ENCODE results near the gene G6PC3.

The G6PC3 gene

DNA sequence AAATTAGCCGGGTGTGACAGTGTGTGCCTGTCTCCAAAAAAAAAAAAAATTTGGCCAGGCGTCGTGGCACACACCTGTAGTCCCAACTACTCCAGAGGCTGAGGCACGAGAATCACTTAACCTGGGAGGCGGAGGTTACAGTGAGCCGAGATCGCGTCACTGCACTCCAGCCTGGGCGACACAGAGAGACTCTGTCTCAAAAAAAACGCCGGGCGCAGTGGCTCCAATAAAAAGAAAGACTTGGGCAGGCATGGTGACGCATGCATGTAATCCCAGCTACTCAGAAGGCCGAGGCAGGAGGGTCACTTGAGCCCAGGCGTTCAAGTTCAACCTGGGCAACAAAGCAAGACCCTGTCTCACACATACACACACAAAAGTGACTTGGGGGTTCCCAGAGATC is 7.7 kb upstream of the G6PC3 start:
- DNase-seq = no peak

DNA sequence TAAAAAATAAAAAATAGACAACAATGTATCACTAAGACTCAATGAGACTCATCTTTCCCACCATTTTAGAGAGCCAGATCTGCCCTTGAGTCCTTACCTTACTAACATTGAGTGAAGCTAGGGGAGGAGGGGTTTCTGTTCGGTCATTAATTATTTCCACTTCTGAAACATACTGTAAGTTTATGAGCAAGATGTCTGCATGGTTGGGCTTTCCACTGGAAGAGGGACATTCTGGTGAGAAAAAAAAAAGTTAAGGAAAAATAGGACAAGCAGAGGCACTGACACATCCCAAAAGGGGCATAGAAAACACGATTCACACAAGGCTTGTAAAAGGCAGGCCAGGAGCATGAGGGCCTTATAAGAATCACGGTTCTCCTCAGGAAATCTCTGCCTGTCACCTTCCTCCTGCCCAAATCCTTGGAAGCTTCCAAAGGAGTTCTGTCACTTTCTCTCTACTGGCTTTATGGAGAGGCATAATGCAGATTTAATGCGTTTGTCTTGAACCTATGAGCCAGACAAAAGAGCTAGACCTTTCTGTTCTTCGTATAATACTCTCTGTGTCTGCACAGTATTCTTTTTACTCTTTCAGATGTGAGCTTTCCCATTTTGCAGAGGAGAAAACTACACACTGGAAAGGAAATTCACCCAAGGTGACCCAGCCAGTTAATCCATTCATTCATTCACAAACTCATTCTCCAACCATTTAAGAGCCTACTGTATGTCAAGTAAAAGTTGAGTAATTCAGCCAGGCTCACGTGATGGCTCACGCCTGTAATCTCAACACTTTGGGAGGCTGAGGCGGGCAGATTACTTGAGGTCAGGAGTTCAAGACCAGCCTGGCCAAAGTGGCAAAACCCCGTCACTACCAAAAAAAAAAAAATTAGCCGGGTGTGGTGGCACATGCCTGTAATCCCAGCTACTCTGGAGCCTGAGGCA is 6.6 kb upstream of the G6PC3 start:
- no peak for DNase-seq

DNA sequence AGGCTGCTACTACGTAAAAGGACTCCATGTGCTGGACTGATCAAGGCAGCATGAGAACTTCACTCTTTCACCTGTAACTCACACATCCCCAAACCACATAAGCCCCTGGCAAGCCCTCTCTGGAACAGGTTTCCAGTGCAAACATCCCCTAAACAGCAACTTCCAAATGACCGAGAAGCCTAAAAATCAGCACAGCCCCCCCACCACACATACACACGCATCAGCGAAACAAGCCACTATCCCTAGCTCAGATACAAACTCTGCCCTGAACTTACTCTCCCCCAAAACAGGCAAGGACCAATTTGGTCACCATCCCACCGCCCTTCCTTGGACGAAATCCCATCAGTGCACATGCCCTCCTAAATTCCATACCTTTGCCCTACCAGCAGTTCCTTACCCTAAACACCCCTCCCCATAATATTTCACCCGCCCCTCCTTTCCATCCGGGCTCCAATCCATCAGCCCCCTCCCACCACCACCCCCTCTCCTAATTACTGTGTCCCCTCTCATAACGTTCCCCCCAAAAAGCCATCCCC is 4.8 kb upstream of the G6PC3 start:
- peak; percentile 29 for DNase-seq

DNA sequence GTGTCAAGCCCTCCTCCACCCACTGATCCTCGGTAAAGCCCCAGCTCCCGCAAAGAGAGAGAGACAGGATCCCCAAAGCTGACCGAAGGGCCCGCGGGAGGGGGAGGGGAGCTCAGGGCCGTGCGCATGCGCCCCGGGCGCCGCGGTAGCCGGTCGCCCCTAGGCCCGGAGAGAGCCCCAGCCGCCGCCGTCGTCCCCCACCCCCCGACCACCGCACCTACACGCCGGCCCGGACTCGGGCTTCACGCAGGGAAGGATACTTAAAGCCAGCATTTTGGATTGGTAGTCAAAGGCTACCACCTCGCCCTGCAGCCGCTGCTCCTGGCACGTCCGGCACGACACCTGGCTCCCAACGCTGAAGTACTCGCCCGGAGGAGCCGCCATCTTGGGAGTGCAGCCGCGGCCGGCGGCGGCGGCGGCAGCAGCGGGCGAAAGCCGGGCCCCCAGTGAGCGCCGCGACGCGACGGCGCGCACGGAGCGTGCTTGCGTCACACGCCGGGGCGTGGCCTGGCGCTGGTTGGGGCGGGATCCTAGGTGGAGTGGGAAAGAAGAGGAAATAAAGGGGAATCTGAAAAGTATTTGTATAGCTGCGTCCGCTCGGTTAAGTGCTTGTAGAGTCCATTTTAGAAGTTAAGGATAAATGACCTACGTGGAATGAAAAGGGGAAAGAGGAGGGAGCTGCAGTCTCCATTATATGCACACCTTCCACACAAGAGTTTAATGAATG is 4.2 kb upstream of the G6PC3 start, which contains the start of gene LSM12:
Gene LSM12 (minus strand): TSS at position 468 of the 727 bp plus-strand sequence. CDS start 84 bp downstream, at position 384.
- peak; percentile 93 for DNase-seq

DNA sequence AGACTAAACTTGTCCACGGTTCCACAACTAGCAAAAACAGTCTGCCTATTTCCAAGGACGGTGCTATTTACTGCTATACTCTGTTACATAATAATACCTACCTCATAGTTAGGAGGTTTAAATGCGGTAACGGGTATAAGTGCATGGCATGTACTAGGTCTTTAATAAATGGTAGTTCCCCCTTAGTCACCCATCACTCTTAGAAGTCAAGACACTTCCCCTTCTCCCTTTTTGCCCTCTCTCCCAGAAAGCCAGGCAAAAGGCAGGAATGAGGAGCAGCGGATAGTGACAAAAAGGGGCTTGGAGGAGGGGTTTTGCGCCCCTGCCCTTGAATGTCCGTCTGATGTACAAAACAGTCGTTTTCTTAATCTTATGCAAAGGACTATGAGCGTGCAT is 3.0 kb upstream of the G6PC3 start:
- DNase-seq = no peak

DNA sequence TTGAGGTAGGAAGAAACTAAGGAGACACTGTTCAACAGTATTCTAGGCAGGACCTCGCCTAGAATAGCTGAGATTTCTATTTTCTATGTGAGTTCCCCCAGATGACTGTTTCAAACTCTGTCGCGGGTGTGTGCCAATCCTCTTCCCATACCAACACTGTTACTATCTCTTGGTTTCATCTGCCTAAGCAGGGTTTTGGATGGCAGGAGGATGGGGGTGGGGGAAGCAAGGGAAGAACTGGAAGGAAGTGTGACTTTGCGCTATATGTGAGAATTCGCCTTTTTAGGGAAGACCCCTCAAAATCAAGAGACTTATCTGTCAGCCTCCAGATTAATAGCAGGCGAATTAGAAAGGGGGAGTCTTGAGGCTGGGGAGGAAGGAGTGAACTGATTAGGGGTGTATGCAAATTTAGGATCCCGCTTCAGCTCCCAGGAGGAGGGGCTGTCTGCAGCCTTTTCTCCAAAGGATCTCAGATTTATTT is 521 bp upstream of the G6PC3 start:
- DNase-seq = peak; percentile 35

DNA sequence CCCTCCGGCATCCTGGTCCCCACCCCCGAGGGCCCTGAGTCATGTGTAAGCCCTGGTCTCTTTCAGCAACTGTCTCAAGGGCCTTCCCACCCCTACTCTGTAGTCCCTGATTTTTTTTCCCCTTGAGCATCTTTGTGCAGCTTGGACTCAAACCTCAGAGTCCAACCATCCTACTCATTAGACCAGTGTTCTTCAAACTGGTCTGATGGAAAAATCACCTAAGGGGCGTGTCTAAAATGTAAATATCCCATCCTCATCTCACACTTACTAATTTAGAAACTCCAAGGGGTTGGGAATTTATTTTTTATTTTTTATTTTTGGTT is 624 bp downstream of the G6PC3 start:
- DNase-seq = no peak

DNA sequence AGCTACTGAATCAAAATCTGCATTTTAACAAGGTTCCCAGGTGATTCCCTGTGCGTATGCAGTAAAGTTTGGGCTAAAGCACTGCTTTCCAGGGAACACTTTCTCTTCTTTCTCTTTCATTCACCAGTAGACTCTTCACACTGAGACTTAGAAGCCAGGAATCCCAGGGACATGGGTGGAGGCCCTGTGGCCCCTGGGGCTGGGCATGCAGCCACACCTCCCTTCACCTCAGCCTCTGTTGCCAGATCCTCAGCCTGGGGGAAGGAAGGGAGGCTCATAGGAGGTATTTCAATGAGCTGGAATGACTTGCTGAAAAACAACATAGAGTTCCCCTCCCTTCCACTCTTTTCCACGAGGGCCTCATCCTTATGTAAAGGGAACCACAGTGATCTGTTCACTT is 1.2 kb downstream of the G6PC3 start:
- no peak for DNase-seq

DNA sequence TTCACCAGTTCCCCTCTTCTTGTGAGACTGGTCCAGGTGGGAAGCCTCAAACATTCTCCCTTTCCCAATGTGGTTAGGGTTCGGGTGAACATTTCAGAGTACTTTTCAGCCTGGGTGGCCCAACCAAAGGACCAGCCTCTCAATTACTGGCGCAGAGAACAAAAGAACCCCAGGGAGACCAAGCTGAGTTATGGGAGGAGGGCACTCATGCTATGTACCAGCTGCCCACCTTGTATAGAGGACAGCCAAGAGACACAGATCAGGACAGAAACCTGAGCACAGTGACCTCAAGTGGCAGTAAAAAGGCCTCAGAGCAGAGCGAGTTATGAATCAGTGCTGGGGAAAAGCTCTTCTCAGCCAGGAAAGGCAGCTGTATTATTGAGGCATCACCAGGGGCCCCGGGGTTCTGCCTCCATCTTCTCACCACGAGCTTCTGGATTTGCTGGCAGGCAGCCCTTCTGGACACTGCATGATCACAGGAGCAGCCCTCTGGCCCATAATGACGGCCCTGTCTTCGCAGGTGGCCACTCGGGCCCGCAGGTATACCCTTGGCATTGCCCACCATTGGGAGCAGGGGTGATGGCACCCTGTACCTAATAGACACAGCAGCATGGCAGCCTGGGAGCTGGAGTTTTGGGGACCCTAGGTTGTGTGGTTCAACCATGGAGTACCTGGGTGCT is 3.8 kb downstream of the G6PC3 start:
- DNase-seq = no peak

DNA sequence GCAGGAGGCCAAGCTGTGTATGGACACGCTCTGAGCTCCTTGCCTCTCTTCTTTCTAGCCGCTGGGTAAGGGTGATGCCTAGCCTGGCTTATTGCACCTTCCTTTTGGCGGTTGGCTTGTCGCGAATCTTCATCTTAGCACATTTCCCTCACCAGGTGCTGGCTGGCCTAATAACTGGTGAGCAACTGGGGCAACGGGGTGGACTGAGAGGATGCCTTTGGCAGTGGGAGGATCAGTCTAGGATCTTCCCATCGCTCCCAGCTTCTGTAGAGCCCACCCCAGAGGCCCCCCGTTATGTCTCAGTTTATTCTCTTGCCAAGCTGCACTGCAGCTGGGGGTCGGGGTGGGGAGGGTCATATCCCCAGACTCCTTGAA is 4.4 kb downstream of the G6PC3 start:
- no peak for DNase-seq

DNA sequence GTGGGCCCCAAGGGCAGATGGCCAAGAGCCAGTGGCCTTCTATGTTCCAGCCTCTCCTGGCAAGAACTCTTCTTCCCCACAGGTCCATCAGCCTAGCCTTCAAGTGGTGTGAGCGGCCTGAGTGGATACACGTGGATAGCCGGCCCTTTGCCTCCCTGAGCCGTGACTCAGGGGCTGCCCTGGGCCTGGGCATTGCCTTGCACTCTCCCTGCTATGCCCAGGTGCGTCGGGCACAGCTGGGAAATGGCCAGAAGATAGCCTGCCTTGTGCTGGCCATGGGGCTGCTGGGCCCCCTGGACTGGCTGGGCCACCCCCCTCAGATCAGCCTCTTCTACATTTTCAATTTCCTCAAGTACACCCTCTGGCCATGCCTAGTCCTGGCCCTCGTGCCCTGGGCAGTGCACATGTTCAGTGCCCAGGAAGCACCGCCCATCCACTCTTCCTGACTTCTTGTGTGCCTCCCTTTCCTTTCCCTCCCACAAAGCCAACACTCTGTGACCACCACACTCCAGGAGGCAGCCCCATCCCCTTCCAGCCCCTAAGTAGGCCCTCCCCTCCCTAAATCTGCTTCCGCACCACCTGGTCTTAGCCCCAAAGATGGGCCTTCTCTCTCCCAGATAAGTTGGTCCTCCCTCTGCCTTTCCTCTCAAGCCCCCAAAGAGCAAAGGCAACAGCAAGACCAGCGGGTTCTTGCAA is 5.2 kb downstream of the G6PC3 start:
- DNase-seq = no peak

DNA sequence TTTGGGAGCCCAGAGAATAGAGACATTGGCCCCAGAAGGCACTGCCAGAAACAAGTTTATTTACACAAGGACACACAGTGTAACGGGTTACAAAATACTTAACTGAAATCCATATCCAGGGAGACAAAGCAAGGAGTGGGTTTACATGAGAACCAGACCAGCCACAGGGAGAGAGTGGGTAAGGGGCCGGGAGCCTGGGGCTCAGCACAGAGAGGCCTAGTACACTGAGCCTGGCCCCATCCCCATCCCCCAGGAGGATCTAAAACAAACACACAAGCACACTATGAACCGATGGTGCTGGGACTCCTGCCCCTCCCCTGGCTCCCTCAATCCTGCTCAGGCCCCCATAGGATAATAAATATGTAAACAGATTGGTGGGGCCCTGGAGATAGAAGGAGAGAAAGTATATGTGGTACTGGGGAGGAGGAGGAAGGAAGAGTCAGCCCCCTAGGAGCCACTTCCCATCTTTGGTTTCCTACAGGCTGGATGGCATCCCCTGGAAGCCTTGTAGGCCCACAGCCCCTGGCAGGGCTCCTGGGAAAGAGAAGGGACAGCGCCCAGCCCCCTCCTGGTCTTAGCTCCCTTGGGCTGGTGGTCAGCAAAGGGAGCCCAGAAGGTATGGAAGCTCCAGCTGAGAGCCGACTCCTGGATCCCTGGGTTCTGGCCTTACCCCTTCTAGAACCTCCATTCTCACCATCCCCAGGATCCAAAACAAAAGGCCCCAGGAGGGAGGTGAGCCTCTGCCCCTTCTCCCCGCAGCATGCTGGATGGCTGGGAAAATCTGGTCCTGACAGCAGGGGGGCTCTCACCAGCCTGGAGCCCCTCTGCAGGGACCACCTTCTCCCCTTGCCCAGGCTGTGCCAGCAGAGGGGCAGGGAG is 6.4 kb downstream of the G6PC3 start:
- no peak for DNase-seq

DNA sequence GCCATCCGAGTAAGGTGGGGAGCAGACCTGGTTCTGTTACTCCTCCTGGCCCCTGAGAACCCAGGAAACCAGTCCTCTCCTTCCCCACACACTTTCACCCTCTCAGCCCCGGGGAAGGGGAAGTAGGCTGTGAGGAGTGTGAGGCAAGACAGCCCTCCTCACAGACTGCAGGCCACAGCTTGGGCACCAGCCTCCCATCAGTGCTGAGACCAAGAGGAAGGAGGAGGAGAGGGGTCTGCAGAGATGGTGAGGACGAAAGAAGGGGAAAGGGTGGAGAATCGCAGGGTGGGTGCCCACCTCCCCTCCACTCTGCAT is 7.0 kb downstream of the G6PC3 start:
- DNase-seq = no peak

DNA sequence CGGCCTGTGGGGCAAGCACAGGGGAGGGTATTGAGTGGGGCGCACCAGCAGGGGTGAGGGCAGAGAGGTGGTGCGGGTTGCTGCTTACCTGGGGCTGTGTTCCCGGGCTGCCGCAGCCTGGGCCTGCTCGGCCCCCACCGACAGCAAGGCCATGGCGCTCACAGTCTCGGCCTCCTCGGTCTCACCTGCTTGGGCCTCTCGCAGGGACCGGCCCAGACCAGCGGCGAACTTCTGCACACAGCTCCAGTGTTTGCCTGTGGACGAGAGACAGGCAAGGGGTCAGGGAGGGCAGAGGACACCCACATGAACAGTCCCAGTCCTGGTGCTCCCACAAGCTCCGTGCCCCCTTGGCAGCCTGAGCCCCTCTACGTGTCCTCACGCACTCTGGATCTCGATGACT is 7.9 kb downstream of the G6PC3 start:
- DNase-seq = no peak

DNA sequence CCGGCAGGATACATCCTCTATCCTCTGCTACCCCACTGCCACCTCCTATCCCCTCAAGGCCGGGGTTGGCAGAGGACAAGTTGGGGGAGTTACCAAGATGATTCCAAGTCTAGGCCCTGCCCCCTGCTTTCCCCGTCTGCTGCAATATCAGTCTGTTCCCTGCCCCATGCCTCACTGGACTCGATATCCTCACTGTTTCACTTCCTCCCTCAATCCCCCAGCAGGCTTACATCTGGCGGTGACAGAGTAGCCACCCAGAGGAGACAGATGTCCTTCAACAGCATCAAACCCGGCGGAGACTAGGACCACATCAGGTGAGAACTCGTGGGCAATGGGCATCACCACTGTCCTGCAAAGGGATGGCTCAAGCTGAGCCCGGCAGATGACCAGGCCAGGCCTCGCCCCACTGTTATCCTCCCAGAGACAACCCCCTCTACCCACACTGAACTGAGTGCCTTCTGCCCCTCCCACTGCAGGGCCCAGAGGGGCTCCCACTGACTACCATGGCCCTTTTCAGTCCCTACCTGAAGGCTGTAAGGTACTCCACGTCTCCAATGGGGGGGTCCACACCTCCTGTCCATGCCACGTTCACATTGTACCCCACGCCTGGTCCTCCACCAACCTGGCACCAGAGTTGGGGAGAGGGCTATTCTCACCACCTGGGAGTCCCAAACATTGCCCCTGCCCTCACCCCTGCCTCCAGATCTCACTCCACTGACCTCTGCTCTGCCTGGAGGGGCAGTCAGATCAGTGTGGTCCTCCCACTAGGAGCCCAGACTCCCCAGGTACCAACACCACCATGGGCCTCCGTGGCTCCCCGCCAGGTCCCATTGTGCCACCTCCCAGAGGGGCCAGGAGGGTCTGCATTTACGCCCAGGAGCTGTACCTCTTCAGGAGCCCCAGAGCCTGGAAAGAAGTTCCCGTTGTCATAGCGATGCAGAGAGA is 9.6 kb downstream of the G6PC3 start:
- no peak for DNase-seq

DNA sequence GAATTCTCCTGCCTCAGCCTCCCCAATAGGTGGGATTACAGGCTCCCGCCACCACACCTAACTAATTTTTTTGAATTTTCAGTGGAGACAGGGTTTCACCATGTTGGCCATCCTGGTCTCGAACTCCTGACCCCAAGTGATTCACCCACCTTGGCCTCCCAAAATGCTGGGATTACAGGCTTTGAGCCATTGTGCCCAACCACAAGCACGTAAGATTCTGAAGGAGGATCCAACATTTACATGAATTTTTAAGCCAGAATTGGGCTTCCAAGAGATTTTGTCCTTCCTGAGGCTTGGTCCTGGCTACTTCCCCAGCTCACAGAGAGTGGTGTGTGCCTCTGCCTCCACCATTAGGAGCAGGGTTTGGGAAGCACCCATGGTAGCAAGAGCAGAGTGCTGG is 11.1 kb downstream of the G6PC3 start:
- no peak for DNase-seq

DNA sequence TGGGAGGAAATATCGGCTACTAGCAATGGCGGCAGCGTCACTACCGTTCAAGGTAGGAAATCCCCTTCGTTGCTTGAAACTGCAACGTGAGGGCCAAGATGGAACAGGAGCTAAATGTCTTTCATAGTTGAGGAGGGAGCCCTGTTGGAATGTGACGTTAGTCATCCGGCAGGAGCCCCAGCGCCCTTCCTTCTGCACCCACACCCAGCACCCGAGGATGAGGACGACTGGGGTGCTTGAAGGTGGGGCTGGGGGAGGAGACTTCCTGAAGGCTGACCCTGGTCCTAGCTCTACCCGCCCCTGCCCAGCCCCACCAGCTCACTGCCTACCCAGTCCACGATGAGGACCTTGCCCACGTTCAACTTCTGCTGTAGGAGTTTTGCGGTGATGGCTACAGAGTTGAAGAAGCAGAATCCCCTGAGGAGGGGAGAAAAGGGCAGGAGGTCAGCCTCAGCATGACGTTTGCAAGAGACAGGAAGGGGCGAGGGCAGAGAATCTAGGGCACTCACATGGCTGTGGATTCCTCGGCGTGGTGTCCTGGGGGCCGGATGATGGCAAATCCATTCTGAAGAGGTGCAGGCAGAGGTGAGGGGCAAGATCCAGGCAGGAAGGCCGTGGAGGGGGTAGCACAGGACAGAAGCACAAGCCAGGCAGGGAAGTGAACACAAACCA is 11.9 kb downstream of the G6PC3 start:
- no peak for DNase-seq

DNA sequence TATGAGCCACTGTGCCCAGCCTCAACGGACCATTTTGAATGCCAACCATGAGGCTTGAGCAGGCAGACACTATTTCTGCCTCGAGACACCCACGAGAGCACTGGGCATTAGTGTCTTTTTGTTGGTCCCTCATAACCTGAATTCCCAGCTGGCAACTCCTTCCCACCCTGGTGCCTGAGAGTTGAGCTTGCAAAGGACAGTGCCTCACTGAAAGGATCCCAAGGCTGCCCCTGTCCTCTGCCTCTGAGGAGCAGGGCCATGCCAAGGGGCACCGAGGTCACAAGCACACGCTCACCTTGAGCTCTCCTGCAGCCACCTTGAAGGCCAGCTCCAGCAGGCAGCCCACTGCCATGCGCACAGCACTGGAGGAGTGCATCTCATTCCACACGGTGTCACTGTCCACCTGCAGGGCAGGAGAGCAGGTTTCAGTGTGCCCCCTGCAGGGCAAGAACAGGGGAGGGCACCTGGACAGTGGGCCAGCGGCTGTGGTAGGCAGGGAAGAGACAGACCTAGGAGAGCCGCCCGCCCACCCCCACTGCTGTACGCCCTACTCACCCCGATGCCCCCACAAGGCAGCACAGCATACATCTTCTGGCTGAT is 12.8 kb downstream of the G6PC3 start:
- DNase-seq = peak; percentile 57

DNA sequence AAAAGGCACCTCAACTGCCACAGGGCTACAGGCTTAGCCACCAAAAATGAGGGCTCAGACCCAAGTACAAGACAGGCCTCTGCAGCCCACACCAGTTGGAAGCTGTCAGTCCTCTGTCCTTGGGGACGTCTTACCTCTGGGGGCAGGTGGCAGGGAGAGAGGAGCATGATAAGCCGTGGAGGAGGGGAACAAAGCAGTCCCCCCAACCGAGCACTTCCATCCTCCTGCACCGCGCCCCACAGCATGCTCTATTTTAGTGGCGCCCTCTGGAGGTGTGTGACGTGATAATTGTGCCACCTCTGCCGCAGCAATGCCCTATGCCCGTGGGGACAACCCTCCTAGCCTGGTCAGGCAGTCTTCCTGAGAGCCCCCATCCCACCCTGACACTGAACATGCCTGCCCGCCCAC is 13.6 kb downstream of the G6PC3 start:
- DNase-seq = peak; percentile 21

DNA sequence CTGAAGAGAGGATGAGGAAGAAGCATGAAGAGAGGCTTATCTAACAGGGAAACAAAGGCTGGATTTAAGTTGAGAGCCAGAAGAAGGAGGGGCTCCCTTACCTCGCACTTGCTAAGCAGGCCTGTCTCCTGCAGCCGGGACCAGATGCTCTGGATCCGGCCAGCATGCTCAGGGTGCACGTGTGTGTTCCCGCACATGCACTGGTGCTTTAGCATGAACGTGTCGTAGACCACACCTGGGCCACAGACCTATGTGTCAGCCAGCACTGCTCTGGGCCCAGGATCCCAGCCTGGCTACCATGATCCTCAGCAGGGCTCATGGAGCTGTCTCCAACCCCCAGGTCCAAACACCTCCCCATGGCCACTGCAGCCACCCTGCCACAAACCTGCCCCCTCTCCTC is 14.4 kb downstream of the G6PC3 start:
- no peak for DNase-seq
